SK-MEL-5 (cell line): Measurements from ENCODE around the gene STXBP4. TPM values are rescaled to one million over a fixed set of nuclear protein-coding genes. Genes with fewer than 3 reads are reported as not detected.

Source experiments
- DNase-seq: peaks from one replicate; pipeline ENCODE4 v3.0.0-alpha.2; 2016; ENCODE audit warnings: low read depth, low spot score
- in situ Hi-C: cut with HindIII; loops from 2 replicates; pipeline ENCODE4 v1.10.0; 2016; ENCODE audit warnings: low sequenced_read_pairs, high pct_unique_total_duplicates, low pct_unique_long_range_greater_than_20kb
- total RNA-seq: library from RNA; depleted of rRNA; stranded (reverse); fragments of >200 nt; shearing (Covaris generic); gene quantifications from 2 replicates; pipeline ENCODE4 v1.2.3, GENCODE V29; 2014

STXBP4 gene
- total RNA-seq, 1 experiment from 2014 or later: 6.0 TPM

DNA sequence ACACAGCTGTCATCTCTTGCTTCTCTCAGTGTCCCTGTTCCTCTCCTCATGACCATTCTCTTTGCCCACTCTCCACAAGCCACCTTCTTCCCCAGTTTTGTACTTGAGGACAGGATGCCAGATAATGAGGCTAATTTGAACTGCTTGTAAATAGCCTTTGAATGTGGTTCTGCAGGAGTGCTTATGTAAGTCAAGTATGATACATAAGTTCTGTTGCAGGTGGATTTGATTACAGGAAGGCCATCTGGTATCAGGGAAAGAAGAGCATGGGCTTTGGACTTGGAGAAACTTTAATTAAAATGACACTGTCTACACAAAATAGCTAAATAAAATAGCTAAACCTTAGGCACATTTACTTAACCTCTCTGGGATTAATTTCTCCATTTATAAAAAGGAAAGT is 176.0 kb downstream of the STXBP4 start:
- DNase-seq: no peak
- in situ Hi-C loops: no loop called here

DNA sequence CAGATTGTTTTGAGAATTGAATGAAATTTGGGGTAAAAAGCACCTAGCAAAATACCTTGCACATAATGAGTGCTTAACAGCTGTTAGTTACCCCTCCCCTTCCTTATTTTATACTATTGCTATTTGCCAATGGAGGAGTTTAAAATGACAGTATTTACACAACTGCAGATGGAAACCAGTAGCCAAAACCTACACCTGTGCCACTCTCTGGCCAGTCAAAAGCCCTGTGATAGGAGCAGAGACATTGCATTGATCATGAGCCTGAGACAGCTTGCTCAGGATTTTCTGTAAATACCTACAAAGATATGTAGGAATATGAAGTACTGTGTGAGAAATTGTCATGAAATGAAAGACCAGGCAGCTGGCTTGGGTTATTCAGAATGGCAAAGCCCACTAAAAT is 180.9 kb downstream of the STXBP4 start:
- in situ Hi-C loops: no loop called here
- no peak for DNase-seq

- no peak for DNase-seq
Measured at GRCh38 chr17:55152236-55152635, 183.7 kb downstream of the STXBP4 start.

GRCh38 chr17:55154101-55154500 is 185.5 kb downstream of the STXBP4 start:
- DNase-seq: no peak
- in situ Hi-C loops: no loop called here

More at GRCh38 chr17:55152236-55152635, 183.7 kb downstream of the STXBP4 start:
- in situ Hi-C loops: no loop called here

GRCh38 chr17:55155856-55156560 is 187.4 kb downstream of the STXBP4 start:
- no peak for DNase-seq
- in situ Hi-C loops: no loop called here

- in situ Hi-C loops: no loop called here
- no peak for DNase-seq
Measured at GRCh38 chr17:55157165-55157564, 188.6 kb downstream of the STXBP4 start.

- in situ Hi-C loops: no loop called here
- no peak for DNase-seq
Measured at GRCh38 chr17:55158439-55158838, 189.9 kb downstream of the STXBP4 start.

GRCh38 chr17:55159251-55159650 is 190.7 kb downstream of the STXBP4 start:
- in situ Hi-C loops: no loop called here
- no peak for DNase-seq

GRCh38 chr17:55160501-55160900 is 191.9 kb downstream of the STXBP4 start:
- DNase-seq: no peak
- in situ Hi-C loops: no loop called here

DNA sequence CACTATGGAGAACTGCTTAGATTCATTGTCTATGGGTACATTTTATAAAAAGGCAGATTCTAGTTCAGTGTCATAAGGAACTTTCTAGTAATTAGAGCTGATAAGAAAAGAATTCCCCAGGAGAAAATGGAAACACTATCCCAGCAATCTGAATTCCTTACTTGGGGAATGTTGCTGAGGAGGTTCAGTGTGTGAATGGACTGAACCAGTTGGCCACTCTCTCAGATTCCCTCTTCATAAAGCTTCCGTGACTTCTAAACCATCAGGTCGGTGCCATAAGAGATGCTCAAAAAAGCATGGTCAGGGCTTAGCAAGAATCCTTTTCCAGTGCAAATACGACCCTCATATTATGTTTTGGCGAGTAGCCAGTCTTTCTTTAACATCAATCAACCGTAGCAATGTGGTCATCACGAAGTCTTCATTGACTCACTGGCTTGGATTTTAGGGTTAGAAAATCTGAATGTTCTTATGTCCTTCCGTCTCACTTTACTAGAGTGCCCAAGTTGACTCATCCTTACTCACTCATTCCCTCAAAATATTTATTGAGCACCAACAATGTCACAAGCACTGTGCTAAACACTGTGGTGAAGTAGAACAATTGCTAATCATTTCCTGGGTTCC is 193.5 kb downstream of the STXBP4 start:
- in situ Hi-C loops: no loop called here
- no peak for DNase-seq

DNA sequence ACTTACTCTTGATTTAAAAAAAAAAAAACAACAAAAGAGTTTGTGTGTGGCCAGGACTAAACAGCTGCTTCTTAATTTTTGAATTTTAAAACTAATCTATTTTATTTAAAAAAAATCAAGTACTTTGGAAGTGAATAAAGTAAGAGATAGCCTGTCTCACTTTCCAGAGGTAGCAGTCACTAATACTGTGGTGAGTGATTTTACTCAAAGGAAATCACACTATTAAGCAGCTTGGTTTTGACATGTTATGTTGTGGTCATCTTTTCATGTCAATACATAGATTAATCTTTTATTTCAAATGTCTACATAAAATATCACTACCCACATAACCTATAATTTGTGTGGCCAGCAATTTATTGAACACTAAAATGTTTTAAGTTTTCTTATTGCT is 194.0 kb downstream of the STXBP4 start:
- in situ Hi-C loops: no loop called here

GRCh38 chr17:55163408-55163807 is 194.8 kb downstream of the STXBP4 start:
- in situ Hi-C loops: no loop called here
- DNase-seq: no peak

More for the DNA sequence above, 194.0 kb downstream of the STXBP4 start:
- no peak for DNase-seq

DNA sequence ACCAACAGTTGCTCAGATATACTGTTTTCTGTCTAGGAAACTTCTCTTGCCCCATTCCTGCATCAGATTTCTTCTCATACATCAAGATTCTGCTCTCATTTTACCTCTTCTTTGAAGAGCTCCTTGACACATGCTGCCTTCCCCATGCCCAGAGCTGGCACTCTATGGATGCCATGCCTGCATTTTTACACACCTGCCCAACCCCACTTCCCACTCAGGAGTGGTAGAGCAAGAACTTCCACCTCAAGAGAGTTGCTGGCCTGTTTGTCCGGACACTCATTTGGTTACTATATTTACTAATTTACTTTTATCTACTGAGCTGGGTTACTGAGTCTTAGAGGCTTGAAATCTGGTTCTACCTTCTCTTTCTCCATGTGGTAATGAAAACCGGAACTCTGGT is 197.9 kb downstream of the STXBP4 start:
- in situ Hi-C loops: no loop called here
- DNase-seq: no peak

DNA sequence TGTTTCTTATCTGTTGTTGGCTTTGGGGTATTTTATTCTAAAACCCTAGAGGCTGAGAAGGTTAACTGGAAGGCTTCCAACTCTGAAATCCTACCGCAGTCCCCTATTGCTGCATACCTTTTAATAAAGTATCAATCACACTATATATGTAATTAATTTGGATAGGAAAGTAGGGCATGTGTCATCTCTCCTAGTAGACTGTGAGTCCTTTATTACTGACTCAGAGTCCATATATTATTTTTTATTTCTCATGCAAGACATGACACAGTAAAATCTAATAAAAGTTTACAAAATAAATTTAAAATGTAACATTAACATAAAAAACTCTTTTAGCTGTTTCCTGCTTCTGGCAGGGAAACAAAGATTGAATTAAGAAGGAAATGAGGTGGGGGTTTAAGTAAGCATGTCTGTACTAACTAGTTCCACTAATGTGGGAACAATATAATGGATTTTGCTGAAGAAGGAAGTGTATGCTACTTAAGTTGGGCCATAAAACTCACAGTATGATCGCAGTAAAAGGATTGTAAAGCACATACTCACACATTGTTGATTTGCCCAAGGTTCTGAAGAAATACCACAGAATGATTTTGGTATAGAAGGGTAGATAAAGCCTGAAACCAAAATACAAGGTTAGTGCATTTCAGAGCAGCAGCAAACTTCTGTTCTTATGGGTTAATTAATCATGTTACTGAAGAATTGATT is 198.6 kb downstream of the STXBP4 start:
- in situ Hi-C loops: no loop called here

GRCh38 chr17:55168958-55169687 is 200.6 kb downstream of the STXBP4 start:
- in situ Hi-C loops: no loop called here
- DNase-seq: no peak

More for the DNA sequence above, 198.6 kb downstream of the STXBP4 start:
- no peak for DNase-seq

- in situ Hi-C loops: no loop called here
- DNase-seq: no peak
Measured at GRCh38 chr17:55171634-55172328, 203.2 kb downstream of the STXBP4 start.

GRCh38 chr17:55172612-55173011 is 204.0 kb downstream of the STXBP4 start:
- in situ Hi-C loops: no loop called here
- no peak for DNase-seq

DNA sequence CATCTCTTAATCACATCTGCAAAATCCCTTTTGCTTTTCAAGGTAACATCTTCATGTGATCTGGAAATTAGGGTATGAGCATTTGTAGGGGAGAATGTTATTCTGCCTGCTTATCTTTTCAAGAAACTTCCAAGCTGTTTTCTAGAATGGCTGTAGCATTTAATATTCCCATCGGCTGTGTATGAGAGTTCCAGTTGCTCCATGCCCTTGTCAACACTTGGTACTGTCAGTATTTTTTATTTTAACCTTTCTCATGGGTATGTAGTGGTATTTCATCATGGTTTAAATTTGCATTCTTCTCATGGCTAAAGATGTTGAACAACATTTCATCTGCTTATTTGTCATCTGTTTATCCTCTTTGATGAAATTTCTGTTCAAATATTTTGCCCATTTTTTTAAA is 205.6 kb downstream of the STXBP4 start:
- no peak for DNase-seq
- in situ Hi-C loops: no loop called here
